Measurements from ENCODE around the gene ATP2B1.

The ATP2B1 gene

GRCh38 chr12:89589753-89590152 is 118.9 kb downstream of the ATP2B1 start:
- no peak for DNase-seq (ENCODE audit: low read depth in 2 of 2)

DNA sequence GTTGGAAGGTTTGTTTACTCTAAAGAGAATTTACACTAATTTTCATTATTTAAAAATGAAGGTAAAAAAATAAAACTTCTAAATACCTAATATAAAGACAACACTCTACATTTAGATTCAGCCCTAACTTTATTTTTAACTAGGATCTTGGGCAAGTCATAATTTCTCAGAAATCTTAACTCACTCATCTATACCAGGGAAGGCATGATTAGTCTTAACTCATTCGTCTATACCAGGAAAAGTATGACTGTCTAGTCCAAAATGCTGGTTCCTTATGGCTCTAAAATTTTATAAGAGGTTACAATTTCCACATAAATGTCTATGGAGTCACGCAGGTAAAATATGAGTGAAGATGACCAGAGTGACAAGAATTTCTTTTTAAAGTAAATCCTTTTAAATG is 130.1 kb downstream of the ATP2B1 start:
- no peak for DNase-seq (ENCODE audit: low read depth in 2 of 2)

- no peak for DNase-seq (ENCODE audit: low read depth in 2 of 2)
Measured at GRCh38 chr12:89576572-89577220, 131.9 kb downstream of the ATP2B1 start.

- DNase-seq (ENCODE audit: low read depth in 2 of 2) = peak; percentile 17
Measured at GRCh38 chr12:89575374-89575773, 133.3 kb downstream of the ATP2B1 start.

DNA sequence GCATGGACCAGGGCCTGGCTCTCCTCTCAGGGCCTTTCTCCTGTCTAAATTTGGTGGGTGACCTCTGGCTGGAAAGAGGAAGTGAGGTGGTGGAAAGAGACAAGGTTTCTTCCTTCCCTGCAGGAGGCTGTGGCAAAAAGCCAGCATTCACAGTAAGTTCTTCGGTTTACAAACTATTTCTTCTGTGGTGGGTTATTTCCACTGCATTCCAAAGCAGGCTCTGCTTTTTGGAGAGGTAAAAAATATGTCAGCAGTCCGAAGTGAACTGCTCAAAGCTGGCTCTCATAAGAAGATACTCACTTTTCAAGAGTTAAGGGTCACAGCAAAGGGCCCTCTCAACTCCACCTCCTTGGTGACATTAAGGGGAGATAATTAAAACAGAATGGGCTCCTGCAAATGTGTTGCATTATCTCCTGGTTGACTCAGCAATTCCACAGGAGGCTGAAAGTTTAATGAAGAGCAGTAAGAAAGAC is 133.9 kb downstream of the ATP2B1 start:
- peak; percentile 80 to 84 for DNase-seq (ENCODE audit: low read depth in 2 of 2)

DNA sequence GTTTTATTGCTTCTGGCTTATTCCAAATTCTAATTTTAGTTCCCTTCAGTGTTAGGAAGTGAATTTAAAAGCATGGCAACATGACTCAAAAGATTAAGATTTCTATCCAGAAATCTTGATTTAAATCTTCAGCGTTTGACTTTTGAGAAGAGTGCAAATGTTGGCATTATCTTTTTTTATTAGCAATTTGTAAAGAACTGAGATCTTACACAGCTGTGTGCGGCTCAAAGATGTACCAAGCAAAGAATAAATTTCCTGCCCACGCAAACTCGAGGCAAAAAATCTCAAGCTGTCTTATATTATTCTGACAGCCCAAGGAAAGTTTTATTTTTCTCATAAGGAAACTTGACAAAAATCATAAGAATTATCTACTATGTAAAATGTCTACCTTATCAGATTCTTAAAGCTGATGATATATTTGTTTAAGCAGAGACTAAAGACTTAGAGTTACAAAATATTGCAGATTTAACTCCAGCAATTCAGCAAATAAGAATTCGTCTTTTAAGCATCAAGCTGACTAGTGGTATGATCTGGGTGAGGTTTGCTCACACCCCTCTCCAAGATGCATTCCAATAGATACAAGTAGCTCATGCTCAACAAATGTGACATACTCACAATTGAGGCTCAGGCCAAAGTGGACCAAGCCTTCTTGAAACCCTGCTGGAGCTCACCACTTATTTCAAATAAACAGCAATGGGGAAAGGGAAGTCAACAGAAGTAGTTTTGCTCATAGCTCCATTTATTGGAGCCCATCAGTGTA is 135.4 kb downstream of the ATP2B1 start:
- DNase-seq (ENCODE audit: low read depth in 2 of 2) = no peak

DNA sequence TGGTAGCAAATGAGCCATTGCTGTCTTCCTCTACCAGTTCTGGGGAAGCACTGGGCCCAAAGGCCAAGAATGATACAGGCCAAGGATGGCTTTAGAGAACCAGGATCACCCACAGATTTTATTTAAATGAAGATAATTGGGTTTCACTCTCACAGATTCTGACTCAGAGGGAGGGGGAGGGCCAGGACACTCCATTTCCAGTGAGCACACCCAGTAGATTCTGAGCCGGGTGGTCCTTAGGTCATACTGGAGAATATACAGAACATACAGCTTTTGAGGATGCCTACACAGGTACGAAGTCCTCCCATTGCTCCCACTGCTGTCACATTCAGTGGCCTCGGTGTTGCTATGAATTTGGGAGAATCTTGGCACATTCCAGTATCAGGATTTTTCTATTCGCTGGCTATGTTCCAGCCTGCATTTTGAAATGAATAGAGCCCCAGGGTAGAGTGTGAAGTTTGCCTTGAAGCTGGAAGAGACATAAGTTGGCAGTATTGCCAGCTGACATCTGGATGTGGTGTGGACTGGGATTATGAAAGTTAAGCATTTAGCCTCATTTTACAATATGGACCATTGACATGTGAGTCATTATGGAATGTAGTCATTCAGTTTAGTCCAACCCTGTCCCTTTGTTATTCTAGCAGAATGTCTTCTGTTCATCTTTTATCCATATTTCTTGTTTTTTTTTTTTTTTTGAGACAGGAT is 137.0 kb downstream of the ATP2B1 start:
- DNase-seq (ENCODE audit: low read depth in 2 of 2) = peak; percentile 31 to 39

DNA sequence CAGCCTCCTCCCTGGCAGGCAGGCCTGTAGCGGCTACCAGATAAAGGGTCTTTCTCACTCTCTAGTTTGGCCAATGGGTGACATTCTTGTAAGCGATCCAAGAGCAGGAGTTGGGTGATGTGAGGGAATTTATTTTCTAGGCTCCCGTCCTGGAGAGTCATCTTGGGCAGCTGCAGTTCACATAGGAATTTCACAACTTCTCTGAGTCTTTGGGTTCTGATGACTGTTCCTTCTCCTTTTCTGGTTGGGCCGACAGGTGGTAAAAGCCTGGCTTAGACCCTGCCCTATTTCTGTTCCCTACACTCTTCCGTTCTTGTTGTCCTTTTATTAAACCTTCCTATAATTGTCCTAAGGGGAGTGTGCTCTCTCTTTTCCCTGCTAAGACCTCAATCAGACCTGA is 140.2 kb downstream of the ATP2B1 start:
- DNase-seq (ENCODE audit: low read depth in 2 of 2) = no peak

GRCh38 chr12:89567691-89568239 is 140.9 kb downstream of the ATP2B1 start:
- DNase-seq (ENCODE audit: low read depth in 2 of 2) = no peak

- no peak for DNase-seq (ENCODE audit: low read depth in 2 of 2)
Measured at GRCh38 chr12:89566615-89567014, 142.0 kb downstream of the ATP2B1 start.

- DNase-seq (ENCODE audit: low read depth in 2 of 2) = no peak
Measured at GRCh38 chr12:89565002-89565401, 143.6 kb downstream of the ATP2B1 start.

GRCh38 chr12:89559753-89560152 is 148.9 kb downstream of the ATP2B1 start:
- DNase-seq (ENCODE audit: low read depth in 2 of 2) = no peak

GRCh38 chr12:89556976-89557375 is 151.7 kb downstream of the ATP2B1 start:
- DNase-seq (ENCODE audit: low read depth in 2 of 2) = no peak

DNA sequence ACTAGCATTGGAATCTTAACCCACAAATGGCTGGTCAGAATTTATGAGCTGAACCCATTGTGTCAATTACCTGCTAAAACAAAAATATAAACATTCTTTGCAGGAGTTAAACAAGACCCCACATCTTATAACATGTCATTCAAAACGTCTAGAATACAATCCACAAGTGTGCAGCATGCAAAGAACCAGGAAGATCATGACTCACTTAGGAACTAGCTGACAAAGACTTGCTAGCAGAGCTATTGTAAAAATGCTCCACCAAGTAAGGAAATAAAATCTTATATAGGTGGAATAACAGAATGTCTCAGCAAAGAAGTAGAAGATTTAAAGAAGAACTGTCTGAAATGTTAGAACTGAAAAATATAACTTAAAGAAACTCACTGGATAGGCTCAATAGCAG is 156.3 kb downstream of the ATP2B1 start:
- DNase-seq (ENCODE audit: low read depth in 2 of 2) = no peak

GRCh38 chr12:89551747-89552146 is 156.9 kb downstream of the ATP2B1 start:
- no peak for DNase-seq (ENCODE audit: low read depth in 2 of 2)

- DNase-seq (ENCODE audit: low read depth in 2 of 2) = no peak
Measured at GRCh38 chr12:89547101-89547500, 161.5 kb downstream of the ATP2B1 start.

DNA sequence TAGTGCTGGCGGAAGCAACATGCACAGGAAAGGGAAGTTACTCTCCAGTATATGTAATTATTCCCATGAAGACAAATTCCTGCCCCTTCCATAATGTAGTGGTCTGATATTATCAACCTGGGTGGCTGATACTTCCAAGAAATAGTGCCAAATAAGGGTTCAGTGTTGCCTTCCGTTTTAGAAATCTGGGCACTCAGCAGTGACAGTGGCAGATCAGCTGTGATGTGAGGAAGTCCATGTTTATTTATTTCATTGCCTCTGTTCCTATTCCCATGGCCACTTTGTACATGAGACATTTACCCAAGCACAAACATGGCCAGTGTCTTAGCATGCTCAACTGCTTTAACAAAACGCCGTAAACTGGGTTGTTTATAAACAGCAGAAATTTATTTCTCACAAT is 162.5 kb downstream of the ATP2B1 start:
- DNase-seq (ENCODE audit: low read depth in 2 of 2) = no peak

DNA sequence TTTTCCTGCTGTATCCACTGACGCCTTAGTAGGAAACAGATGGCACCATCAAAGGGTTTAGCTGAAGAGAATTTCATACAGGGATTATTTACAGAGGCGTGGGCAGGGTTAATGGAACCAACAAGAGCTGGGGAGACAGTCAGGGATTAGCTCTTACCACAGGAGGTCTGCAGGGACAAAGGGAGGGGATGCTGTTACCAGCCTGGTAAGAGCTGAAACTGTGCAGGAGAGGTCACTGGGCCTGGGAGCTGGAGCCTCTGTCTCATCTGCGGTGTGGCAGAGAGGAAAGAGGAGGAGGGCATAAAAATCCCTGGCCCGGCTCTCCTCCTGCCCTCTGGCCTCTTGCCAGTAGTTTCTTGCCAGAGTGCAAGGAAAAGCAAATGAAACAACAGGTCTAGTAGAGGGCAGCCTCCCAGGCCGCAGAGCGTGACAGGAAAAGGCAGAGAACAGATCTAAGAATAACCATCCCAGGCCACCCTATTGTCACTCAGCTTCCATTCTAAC is 163.9 kb downstream of the ATP2B1 start:
- DNase-seq (ENCODE audit: low read depth in 2 of 2) = no peak

GRCh38 chr12:89544022-89544421 is 164.6 kb downstream of the ATP2B1 start:
- no peak for DNase-seq (ENCODE audit: low read depth in 2 of 2)

DNA sequence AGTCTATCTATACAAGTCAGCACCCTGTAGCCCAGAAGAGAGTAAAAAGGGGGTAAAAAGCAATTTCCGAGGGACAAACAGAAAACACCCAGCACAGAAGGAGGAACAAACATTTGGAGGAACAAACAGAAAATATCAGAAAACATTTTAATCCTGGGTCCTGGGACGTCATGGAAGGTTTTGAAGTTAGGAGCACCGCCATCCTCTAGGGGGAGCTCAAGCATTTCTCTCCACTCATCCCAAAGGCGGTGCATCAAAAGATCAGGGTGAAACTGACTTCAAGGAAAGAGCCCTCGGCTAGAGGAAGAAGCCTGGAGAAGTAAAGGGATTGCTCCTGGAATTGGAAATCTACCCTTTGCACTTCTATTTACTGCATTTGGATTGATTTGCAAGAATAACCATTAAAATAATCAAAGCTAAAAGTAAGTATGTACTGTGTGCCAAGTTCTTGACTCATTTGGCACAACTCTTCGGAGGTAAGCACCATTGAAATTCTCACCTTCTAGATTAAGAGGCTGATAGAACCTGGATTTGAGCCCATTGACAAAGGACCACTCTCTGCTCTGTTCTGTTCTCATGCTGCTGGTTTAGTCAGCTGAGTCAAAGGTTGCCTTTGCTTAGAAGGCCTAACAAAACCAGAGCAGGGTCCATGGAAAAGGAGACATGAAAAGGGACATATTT is 165.6 kb downstream of the ATP2B1 start:
- peak; percentile 58 to 60 for DNase-seq (ENCODE audit: low read depth in 2 of 2)

- no peak for DNase-seq (ENCODE audit: low read depth in 2 of 2)
Measured at GRCh38 chr12:89542236-89542635, 166.4 kb downstream of the ATP2B1 start.

- no peak for DNase-seq (ENCODE audit: low read depth in 2 of 2)
Measured at GRCh38 chr12:89540586-89540985, 168.1 kb downstream of the ATP2B1 start.

Measured in fibroblast of skin of left biceps (primary cell).